COLO668 (cell line): ENCODE results near the gene RGMB.
A peak's percentile ranks its signal among the peaks of the same experiment; 100 is the strongest.

Experiments used
- DNase-seq: peaks from one replicate; lab custom pipeline; 2025; ENCODE audit not compliant: unreplicated experiment; lab: John Stamatoyannopoulos, UW

RGMB gene

DNA sequence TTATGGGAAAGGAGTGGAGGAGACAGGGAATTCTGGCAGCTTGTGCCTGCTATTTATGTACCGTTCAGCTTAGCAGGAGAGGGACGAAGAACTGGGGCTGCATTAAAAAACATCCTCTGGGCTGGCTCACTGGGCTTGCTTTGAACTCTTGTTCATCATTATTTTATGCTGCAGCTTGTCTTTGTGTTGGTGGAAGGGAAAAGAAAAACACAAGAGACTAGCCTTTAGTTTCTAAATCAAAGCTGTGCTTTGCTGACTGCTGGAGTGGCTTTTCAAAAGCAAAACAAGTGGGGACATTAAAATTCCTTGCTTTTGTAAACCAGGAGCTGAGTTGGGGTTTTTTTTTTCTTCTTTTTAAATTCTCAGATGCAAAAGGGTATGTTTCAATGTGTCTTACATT lies 5.9 kb upstream of the RGMB start:
- DNase-seq = no peak

- peak; percentile 22 for DNase-seq
Observed at GRCh38 chr5:98768160-98768959, 5.1 kb upstream of the RGMB start.

- DNase-seq = no peak
Observed at GRCh38 chr5:98768960-98769209, 4.6 kb upstream of the RGMB start.

DNA sequence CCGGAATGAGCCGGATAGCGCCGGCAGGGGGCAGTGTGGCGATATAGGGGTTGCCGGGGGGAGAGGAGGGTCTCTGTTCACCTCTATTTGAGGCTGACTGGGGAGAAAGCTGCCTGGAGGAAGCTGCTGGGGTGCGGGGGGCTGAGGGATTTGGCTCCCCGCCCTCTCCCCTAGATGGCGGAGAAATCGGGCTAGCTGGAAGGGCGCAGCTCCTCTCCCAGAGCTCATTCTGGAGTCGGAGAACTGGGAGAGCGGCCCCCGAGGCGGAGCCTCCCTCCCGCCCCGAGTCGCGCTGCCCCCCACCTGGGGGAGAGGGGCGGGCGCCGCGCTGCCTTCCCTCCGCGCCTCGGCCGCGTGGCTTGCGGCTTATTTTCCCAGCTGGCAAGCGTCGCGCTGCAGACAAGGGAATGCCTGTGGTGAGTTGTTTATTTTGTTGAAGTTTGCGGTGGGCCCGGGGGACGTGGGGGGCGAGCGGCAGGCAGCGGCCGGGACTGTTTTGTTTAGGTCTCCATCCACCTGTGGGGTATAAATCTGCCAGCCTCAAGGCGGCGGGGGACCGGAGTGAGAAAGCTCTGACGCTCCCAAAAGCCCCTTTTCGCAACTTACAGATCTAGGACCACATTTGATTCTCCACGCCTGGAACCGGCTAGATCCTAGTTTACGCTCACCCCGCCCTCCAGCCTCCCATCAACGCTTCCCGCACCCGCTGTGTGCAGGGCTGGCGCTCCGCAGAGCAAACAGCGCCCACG lies 4.1 kb upstream of the RGMB start:
- DNase-seq = peak; percentile 51

DNA sequence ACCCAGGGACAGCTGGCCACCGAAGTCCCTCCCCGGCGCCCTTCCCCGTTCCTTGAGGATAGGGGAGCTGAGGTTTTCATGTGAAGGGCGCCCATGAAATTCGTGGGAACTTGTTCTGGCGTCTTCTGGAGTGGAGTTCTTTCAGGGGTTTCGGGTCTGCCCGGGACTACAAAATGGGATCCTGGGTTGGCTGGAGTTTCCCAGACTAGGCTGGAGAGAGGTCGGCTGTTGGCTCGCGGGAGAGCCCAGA lies 3.6 kb upstream of the RGMB start:
- DNase-seq = no peak

DNA sequence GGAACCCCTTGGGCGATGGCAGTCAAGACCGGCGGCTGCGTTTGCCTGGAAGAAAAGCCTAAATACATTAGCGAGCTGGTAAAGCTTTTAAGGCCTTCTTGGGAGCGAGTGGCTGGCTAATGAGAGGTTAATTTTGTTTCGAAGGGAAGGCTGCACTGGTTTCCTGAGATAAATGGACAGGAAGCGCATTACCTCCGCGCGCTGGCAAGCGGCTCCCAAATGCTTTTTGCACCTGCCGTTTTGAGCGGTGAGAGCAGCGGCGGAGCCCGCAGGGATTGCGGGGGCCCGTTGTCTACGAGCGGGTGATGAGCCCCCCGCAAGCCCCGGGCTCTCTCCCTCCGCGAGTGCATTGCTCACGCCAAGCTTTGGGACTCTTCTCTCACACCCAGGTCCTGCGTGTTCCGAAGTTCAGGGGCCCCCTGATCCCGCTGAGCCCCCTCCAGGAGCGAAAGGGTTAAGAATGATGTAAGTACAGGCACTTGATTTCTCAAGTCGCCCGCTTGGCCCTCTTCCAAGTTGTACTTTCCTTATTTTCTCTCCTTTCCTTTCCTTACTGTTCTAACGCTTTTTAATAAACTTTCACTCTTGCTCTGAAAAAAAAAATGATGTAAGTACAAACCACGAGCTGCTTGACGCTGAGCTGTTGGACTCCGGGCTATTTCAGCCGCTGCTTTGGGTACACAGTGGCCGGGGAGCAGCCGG lies 3.1 kb upstream of the RGMB start:
- peak; percentile 57 for DNase-seq

- no peak for DNase-seq
Observed at GRCh38 chr5:98770911-98771322, 2.5 kb upstream of the RGMB start.

DNA sequence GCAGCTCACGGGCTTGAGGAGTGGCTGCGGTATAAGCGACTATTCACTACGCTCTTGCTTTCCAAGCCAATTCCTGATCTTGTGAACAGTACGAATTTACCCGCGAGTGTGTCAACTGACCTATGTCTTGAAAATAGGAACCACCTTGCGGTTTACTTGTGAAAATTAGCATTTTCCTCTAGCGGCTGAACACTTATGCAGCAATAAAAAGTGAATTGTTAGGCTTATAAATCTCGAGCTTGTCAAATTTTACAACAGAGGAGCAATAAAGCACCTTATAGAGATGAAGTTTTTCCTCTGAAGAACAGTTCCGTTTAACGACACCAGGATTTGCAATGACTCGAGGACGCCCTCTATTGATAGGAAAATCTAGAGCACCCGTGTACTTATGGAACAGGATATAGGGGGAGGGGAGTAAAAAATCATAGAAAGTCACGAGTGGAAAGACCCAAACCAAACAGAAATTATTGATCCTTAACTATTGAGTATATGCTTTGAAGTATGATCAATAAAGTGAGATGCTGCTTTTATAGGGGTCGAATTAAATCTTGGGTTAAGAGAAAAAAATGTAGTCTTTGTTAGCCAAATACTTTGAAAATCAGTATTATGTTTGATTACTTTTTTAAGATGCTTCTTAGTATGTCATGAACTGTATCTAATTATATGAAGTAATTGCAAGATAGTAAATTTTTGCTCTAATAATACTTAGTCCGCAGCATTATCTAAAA lies 1.9 kb upstream of the RGMB start:
- DNase-seq = peak; percentile 65

- peak; percentile 78 for DNase-seq
Observed at GRCh38 chr5:98772415-98773213, 849 bp upstream of the RGMB start.

GRCh38 chr5:98773214-98773463 lies 324 bp upstream of the RGMB start:
- DNase-seq = no peak

DNA sequence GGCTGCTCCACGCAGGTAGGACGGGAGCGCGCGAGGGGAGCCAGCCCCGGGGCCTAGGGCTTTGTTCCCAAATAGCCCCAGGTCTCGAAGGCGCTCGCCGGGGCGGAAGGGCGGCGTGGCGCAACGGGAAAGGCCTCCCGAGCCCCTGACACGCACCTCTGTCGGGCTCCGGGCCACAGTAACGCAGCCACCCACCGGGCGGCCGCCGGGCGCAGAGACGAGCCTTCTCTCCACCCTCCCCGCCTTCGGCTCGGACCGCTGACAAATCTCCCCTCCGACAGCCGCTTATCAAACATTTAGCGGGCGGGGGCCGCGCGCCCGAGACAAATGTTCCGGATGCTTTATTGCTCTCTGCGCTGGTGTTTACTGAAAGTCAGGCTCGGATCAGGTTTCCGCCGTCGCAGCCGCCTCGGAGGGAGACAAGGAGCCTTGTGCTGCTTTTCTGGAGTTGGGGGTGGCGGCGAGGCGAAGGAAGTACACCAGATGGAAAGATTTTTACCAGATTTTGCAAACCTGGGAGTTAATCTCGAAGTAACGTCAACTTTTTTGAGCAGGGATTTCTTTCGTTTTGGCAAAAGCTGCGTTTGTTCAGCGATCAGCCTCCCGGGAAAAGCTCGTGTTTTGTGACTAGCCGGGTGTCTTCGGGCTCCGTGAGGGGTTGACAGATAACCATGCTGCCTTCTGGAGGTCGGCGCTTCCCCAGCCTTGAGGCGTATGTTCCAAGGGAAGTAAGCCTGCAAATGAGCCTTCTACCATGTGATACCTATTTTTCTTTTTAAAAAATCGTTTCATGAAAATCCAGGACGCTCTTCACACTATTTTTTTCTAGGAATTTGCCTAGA lies 950 bp downstream of the RGMB start:
- peak; percentile 77 for DNase-seq

DNA sequence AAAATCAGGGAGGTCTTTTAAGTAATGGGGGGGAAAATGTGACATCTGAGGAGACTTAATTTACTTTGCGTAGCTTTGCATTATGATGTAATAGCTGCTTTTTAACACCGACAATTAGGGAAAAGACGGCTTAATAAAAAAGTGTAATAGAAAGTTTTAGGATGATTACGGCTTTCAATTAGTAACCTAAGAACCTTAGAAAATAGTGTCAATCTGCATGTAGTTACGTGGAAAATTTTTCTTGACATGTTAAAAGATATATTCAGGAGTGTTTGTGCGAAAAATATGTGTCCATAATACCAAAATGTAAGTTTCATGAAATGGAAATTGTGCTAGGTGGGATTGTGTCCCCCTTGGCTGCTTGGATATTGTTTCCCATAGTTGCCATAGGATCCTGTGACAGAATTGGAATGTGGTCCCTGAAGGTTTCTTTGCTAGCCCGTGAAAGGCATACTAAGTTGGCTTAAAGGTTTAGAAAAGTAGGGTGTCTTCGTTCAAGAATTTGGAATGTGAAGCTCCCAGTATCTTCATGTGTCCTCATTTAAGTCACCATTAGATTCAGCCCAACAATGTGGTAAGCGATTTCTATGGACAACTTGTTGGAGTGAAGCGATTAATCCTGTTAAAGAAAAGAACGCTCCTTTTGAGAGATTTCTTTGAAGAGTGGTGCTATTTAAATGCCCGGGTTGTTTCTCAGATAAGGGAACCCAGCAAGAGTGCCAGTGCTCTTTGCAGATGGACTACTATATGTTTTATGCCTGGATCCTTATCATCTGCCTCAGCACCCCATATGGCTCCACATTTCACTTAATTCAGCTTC lies 2.0 kb downstream of the RGMB start:
- no peak for DNase-seq

DNA sequence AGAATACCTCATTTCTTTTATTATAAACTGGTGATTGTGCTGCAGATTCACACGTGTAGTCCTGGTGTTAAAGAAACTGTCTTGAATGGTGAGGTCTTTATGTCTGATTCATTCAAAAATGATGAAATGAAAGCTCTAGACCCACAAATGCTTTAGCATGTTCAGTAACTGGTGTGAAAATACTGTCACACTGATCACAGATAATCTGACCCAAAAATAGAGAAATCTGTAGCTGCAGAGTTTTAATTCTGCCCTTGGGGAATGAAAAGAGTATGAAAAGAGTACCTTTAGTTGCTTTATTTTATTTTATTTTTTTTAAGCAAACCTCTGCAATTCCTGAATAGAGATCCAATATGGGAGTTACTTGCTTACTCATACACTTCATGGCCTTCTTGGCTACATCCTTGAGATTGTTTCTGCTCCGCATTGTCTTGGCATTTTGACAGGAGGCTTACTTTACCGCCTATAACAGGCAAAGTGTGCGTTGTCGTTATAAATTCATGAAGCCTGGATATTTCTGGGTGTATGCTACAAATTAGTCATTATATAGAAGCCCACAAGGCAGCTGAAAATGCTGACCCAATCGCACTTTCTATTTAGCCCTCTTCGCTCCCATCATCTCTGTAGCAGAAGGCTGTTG lies 2.7 kb downstream of the RGMB start:
- DNase-seq = no peak

GRCh38 chr5:98777295-98777694 lies 3.8 kb downstream of the RGMB start:
- DNase-seq = no peak

DNA sequence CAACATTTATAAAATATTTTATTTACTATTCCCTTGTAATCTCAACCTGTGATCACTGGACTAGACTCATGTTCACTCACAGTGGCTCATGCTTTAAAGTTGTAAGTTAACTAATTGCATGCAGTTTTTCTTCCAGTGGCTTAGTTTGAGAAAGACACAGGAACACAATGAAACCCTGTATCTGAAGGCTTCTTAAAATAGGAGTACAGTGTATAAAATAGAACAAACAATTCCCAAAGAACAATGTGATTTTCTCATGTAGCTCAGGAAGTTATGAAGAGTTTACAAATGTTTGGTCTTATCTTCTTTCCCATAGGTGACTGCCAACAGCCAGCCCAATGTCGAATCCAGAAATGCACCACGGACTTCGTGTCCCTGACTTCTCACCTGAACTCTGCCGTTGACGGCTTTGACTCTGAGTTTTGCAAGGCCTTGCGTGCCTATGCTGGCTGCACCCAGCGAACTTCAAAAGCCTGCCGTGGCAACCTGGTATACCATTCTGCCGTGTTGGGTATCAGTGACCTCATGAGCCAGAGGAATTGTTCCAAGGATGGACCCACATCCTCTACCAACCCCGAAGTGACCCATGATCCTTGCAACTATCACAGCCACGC lies 5.9 kb downstream of the RGMB start:
- no peak for DNase-seq

DNA sequence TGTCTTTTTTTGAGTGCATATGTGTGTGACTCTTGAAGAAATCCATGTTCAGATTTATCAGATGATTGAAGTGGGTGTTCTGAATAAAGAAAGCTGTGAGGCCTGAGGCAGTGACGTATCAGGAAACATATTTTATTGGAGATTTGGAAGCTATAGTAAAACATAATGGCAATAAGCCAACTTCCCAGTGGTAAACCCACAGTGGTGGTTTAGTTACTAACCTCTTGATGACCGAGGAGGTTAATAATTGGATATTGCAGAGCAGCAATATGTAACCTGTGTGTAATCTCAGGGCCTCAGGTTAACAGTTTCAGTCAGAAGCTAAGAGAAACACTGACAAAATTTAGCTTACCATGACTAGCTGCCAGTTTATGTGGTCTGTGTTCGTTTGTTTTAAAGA lies 6.9 kb downstream of the RGMB start:
- DNase-seq = no peak

DNA sequence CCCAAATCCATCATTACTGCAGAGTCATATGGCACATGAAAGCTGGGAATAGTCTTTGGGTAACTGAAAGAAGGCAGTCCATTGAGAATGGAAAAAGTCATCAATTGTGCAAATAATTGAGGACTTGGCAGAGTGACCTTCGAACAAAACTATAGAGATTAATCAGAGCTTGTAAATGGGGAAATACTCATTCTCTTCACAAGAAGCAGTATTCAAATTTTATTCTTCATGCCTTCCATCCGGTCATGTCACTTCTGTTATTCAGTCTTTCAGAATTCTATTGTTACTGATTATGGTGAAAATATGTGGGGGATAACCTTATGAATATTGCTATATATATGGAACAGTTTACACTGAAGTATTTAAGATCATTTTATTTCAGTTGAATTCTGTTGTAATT lies 8.1 kb downstream of the RGMB start:
- DNase-seq = no peak

- no peak for DNase-seq
Observed at GRCh38 chr5:98781964-98782363, 8.5 kb downstream of the RGMB start.
